ENCODE measurements around the gene BAZ2B. TPM values are rescaled to one million over a fixed set of nuclear protein-coding genes. Genes with fewer than 3 reads are reported as not detected.

Gene BAZ2B
- total RNA-seq, 1 donor from 2014 or later = 81.5 TPM

GRCh38 chr2:159584796-159585195 is 31.6 kb downstream of the BAZ2B start:
- no peak for DNase-seq (ENCODE audit: extremely low spot score, unreplicated experiment)

GRCh38 chr2:159573846-159574606 is 42.3 kb downstream of the BAZ2B start:
- no peaks in the 10 kb centered on the region for H3K27me3 Mint-ChIP-seq (ENCODE audit: unreplicated experiment)

More at GRCh38 chr2:159584796-159585195, 31.6 kb downstream of the BAZ2B start:
- Mint-ChIP-seq H3K27ac (ENCODE audit: unreplicated experiment) (no peak overlapping the region), H3K9me3 (ENCODE audit: unreplicated experiment) (no peaks in the 10 kb centered on the region), H3K36me3 (ENCODE audit: unreplicated experiment) (peaks cover 17% of the 10 kb centered on the region), H3K4me3 (ENCODE audit: unreplicated experiment) (no peak overlapping the region), H3K27me3 (ENCODE audit: unreplicated experiment) (no peaks in the 10 kb centered on the region), H3K4me1 (ENCODE audit: unreplicated experiment) (no peaks in the 10 kb centered on the region)
- TF ChIP-seq CTCF (IDR thresholded peaks at IDR 0.05) = no peak

GRCh38 chr2:159573294-159573693 is 43.1 kb downstream of the BAZ2B start:
- Mint-ChIP-seq H3K27me3 (ENCODE audit: unreplicated experiment) (no peaks in the 10 kb centered on the region), H3K9me3 (ENCODE audit: unreplicated experiment) (peaks cover 10% of the 10 kb centered on the region), H3K4me3 (ENCODE audit: unreplicated experiment) (no peak overlapping the region), H3K36me3 (ENCODE audit: unreplicated experiment) (peaks cover 21% of the 10 kb centered on the region), H3K27ac (ENCODE audit: unreplicated experiment) (no peak overlapping the region), H3K4me1 (ENCODE audit: unreplicated experiment) (peaks cover 2% of the 10 kb centered on the region)
- no peak for DNase-seq (ENCODE audit: extremely low spot score, unreplicated experiment)
- no peak for TF ChIP-seq CTCF (IDR thresholded peaks at IDR 0.05)

More at GRCh38 chr2:159573846-159574606, 42.3 kb downstream of the BAZ2B start:
- Mint-ChIP-seq H3K27ac (ENCODE audit: unreplicated experiment) (no peak overlapping the region), H3K9me3 (ENCODE audit: unreplicated experiment) (peaks cover 10% of the 10 kb centered on the region), H3K4me3 (ENCODE audit: unreplicated experiment) (no peak overlapping the region), H3K4me1 (ENCODE audit: unreplicated experiment) (peaks cover 4% of the 10 kb centered on the region), H3K36me3 (ENCODE audit: unreplicated experiment) (peaks cover 26% of the 10 kb centered on the region)
- DNase-seq (ENCODE audit: extremely low spot score, unreplicated experiment) = no peak
- TF ChIP-seq CTCF (IDR thresholded peaks at IDR 0.05) = no peak

GRCh38 chr2:159572459-159572858 is 43.9 kb downstream of the BAZ2B start:
- no peak overlapping the region for H3K27ac Mint-ChIP-seq (ENCODE audit: unreplicated experiment)
- no peak overlapping the region for H3K4me3 Mint-ChIP-seq (ENCODE audit: unreplicated experiment)
- peaks cover 23% of the 10 kb centered on the region for H3K36me3 Mint-ChIP-seq (ENCODE audit: unreplicated experiment)
- no peaks in the 10 kb centered on the region for H3K4me1 Mint-ChIP-seq (ENCODE audit: unreplicated experiment)
- no peaks in the 10 kb centered on the region for H3K27me3 Mint-ChIP-seq (ENCODE audit: unreplicated experiment)
- no peak for DNase-seq (ENCODE audit: extremely low spot score, unreplicated experiment)
- no peak for TF ChIP-seq CTCF (IDR thresholded peaks at IDR 0.05)
- peaks cover 10% of the 10 kb centered on the region for H3K9me3 Mint-ChIP-seq (ENCODE audit: unreplicated experiment)

- DNase-seq (ENCODE audit: extremely low spot score, unreplicated experiment) = no peak
- Mint-ChIP-seq H3K9me3 (ENCODE audit: unreplicated experiment) (peaks cover 10% of the 10 kb centered on the region), H3K27ac (ENCODE audit: unreplicated experiment) (no peak overlapping the region), H3K4me1 (ENCODE audit: unreplicated experiment) (no peaks in the 10 kb centered on the region), H3K4me3 (ENCODE audit: unreplicated experiment) (no peak overlapping the region), H3K27me3 (ENCODE audit: unreplicated experiment) (no peaks in the 10 kb centered on the region), H3K36me3 (ENCODE audit: unreplicated experiment) (peaks cover 23% of the 10 kb centered on the region)
- TF ChIP-seq CTCF (IDR thresholded peaks at IDR 0.05) = no peak
These were observed 44.6 kb downstream of the BAZ2B start for GRCh38 chr2:159571540-159572260.
